ENCODE measurements around the gene KLF17. TPM values are rescaled to one million over a fixed set of nuclear protein-coding genes. Genes with fewer than 3 reads are reported as not detected.
"Not testable (repeated sequence)": the region's sequence is repeated elsewhere in the genome, so short reads cannot be mapped to it uniquely, and the experiment has no call there.

KLF17 gene
- total RNA-seq, 1 donor from 2014 or later, result not detected

- H3K4me3 ChIP-seq (ENCODE audit: low read depth, low read length), result no peak overlapping the region
- no peak for TF ChIP-seq CTCF (IDR thresholded peaks at IDR 0.05; ENCODE audit: insufficient read depth, low read length, poor library complexity, severe bottlenecking)
- peaks cover 2% of the 10 kb centered on the region for H3K27me3 ChIP-seq (ENCODE audit: control insufficient read depth, insufficient read depth, low read length)
- DNase-seq (ENCODE audit: low read depth), result no peak
- H3K36me3 ChIP-seq (ENCODE audit: control insufficient read depth, insufficient read depth, low read length), result no peaks in the 10 kb centered on the region
Measured at GRCh38 chr1:44110916-44111315, 7.7 kb upstream of the KLF17 start.

DNA sequence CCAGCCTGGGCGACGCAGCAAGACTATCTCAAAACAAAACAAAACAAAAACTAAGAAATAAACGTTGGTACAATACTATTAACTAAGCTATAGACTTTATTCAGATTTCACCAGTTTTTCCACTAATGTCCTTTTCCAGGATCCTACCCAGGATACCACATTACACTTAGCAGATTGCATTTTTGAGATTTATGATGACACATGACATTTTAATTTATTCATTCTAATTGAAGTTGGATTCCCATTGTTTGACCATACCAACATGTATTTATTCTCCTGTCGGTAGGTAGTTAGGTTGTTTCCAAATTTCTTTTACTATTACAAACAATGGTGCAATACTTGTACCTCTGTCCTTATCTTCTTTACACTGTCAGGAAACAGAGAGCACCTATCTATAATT lies 6.8 kb upstream of the KLF17 start:
- H3K4me3 ChIP-seq (ENCODE audit: low read depth, low read length), result no peak overlapping the region
- DNase-seq (ENCODE audit: low read depth), result no peak
- H3K36me3 ChIP-seq (ENCODE audit: control insufficient read depth, insufficient read depth, low read length), result no peaks in the 10 kb centered on the region
- H3K27me3 ChIP-seq (ENCODE audit: control insufficient read depth, insufficient read depth, low read length), result no peaks in the 10 kb centered on the region
- TF ChIP-seq CTCF (IDR thresholded peaks at IDR 0.05; ENCODE audit: insufficient read depth, low read length, poor library complexity, severe bottlenecking), result no peak

- Histone ChIP-seq H3K4me3 (ENCODE audit: low read depth, low read length) (no peak overlapping the region), H3K27me3 (ENCODE audit: control insufficient read depth, insufficient read depth, low read length) (no peaks in the 10 kb centered on the region), H3K36me3 (ENCODE audit: control insufficient read depth, insufficient read depth, low read length) (no peaks in the 10 kb centered on the region)
- DNase-seq (ENCODE audit: low read depth), result no peak
- TF ChIP-seq CTCF (IDR thresholded peaks at IDR 0.05; ENCODE audit: insufficient read depth, low read length, poor library complexity, severe bottlenecking), result no peak
Measured at GRCh38 chr1:44112486-44112885, 6.1 kb upstream of the KLF17 start.

- Histone ChIP-seq H3K36me3 (ENCODE audit: control insufficient read depth, insufficient read depth, low read length) (no peaks in the 10 kb centered on the region), H3K27me3 (ENCODE audit: control insufficient read depth, insufficient read depth, low read length) (no peaks in the 10 kb centered on the region), H3K4me3 (ENCODE audit: low read depth, low read length) (no peak overlapping the region)
- no peak for DNase-seq (ENCODE audit: low read depth)
- TF ChIP-seq CTCF (IDR thresholded peaks at IDR 0.05; ENCODE audit: insufficient read depth, low read length, poor library complexity, severe bottlenecking), result no peak
Measured at GRCh38 chr1:44113095-44113609, 5.5 kb upstream of the KLF17 start.

DNA sequence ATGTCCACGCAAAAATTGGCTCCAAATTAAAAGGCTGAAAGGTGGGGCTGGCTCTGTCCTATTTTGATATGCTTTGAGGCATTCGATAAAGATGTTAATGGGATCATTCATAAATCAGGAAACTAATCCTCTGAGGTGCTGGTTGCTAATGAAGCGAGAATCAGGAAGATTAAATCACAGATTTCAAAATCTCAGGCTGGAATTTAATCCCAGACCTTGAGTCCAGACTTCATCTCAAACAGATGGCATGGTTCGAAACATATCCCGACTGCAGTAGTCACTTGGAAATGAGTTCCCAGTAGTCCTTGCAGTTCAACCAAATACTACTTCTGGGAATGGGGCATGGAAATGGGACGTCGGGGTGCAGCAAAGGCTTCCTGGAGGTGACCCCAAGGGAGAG lies 4.5 kb upstream of the KLF17 start:
- H3K36me3 ChIP-seq (ENCODE audit: control insufficient read depth, insufficient read depth, low read length), result no peaks in the 10 kb centered on the region
- no peak for TF ChIP-seq CTCF (IDR thresholded peaks at IDR 0.05; ENCODE audit: insufficient read depth, low read length, poor library complexity, severe bottlenecking)
- no peak for DNase-seq (ENCODE audit: low read depth)
- no peaks in the 10 kb centered on the region for H3K27me3 ChIP-seq (ENCODE audit: control insufficient read depth, insufficient read depth, low read length)
- no peak overlapping the region for H3K4me3 ChIP-seq (ENCODE audit: low read depth, low read length)

GRCh38 chr1:44117272-44117671 lies 1.3 kb upstream of the KLF17 start:
- not testable (repeated sequence) for H3K36me3 ChIP-seq (ENCODE audit: control insufficient read depth, insufficient read depth, low read length); H3K4me3 ChIP-seq (ENCODE audit: low read depth, low read length); H3K27me3 ChIP-seq (ENCODE audit: control insufficient read depth, insufficient read depth, low read length); DNase-seq (ENCODE audit: low read depth)

All from kidney epithelial cell (primary cell).